Measurements from ENCODE around the gene ANKRD62. TPM values are rescaled to one million over a fixed set of nuclear protein-coding genes. Genes with fewer than 3 reads are reported as not detected.

ANKRD62 gene
- total and polyA plus RNA-seq, 2 of the 4 experiments (the other 2 are of a cell fraction), result not detected

- no peak for TF ChIP-seq FOS (IDR thresholded peaks at IDR 0.05; ENCODE audit: low read depth, low read length)
- TF ChIP-seq RAD21 (IDR thresholded peaks at IDR 0.05; ENCODE audit: low read length), result no peak
- no peak for TF ChIP-seq RFX5 (IDR thresholded peaks at IDR 0.05; ENCODE audit: low read depth, low read length)
- no peak for TF ChIP-seq NFE2L2 (IDR thresholded peaks at IDR 0.05; ENCODE audit: low read depth, low read length)
- no peak for TF ChIP-seq MAZ (IDR thresholded peaks at IDR 0.05; ENCODE audit: borderline replicate concordance, low read depth, low read length)
- no peak for TF ChIP-seq MXI1 (IDR thresholded peaks at IDR 0.05; ENCODE audit: borderline replicate concordance, low read depth, low read length)
These were observed 40.8 kb upstream of the ANKRD62 start (continued) for GRCh38 chr18:12052866-12053265.

GRCh38 chr18:12053289-12053688 lies 40.4 kb upstream of the ANKRD62 start:
- Histone ChIP-seq H2AK9ac (replicated peaks; ENCODE audit: low read depth, low read length, poor library complexity) (no peak overlapping the region), H2BK5ac (ENCODE audit: low read depth, low read length, poor library complexity, severe bottlenecking) (no peak overlapping the region), H4K8ac (ENCODE audit: low read depth in 2 of 2, low read length in 2 of 2) (no peak overlapping the region), H4K91ac (ENCODE audit: insufficient read depth, low read depth, low read length) (no peak overlapping the region), H2BK120ac (ENCODE audit: low read depth, low read length) (no peak overlapping the region), H3K14ac (replicated peaks; ENCODE audit: low read depth, low read length) (no peak overlapping the region), H3K36me3 (ENCODE audit: control insufficient read depth, insufficient read depth, low read length) (no peaks in the 10 kb centered on the region), H3K9me3 (ENCODE audit: control insufficient read depth, insufficient read depth, low read length) (no peaks in the 10 kb centered on the region), H3K4me2 (ENCODE audit: low read depth, low read length) (no peak overlapping the region), H3K4me1 (ENCODE audit: control insufficient read depth, insufficient read depth, low read length) (peaks cover 8% of the 10 kb centered on the region), H3K9me1 (ENCODE audit: insufficient read depth, low read length) (no peaks in the 10 kb centered on the region), H3K56ac (ENCODE audit: extremely low read depth, insufficient read depth, low read length) (no peak overlapping the region), H3K4ac (ENCODE audit: low read depth, low read length) (no peak overlapping the region), H3K27me3 (ENCODE audit: control insufficient read depth, insufficient read depth, low read length) (no peaks in the 10 kb centered on the region), H2AFZ (replicated peaks; ENCODE audit: low read length, poor library complexity) (no peak overlapping the region), H4K5ac (ENCODE audit: low read depth, low read length) (no peak overlapping the region; the same call in 1 of the 2 replicates), H3K79me1 (ENCODE audit: low read depth in 1 of 2, low read length in 2 of 2) (no peaks in the 10 kb centered on the region), H4K20me1 (ENCODE audit: insufficient read depth, low read length) (no peaks in the 10 kb centered on the region), H2AK5ac (ENCODE audit: low read depth, low read length) (no peak overlapping the region), H2BK20ac (ENCODE audit: low read depth, low read length) (no peak overlapping the region), H3K27ac (ENCODE audit: insufficient read depth, low read length) (peak overlapping the region; percentile 14; the same call in 1 of the 2 replicates), H3K4me3 (ENCODE audit: insufficient read depth, low read depth, low read length) (no peak overlapping the region), H3K23ac (ENCODE audit: low read depth, low read length) (no peak overlapping the region), H3K18ac (ENCODE audit: low read depth, low read length) (no peak overlapping the region), H2BK15ac (ENCODE audit: low read depth, low read length) (no peak overlapping the region), H3K9ac (ENCODE audit: low read depth, low read length) (no peak overlapping the region)
- ChIA-PET CTCF (no interaction called here), POLR2A (ENCODE audit: unreplicated experiment) (no interaction called here)
- intact Hi-C loops (cut with micrococcal nuclease) (no loop called here), dilution Hi-C loops (cut with HindIII; ENCODE audit: low sequenced_read_pairs, unreplicated experiment) (no loop called here), in situ Hi-C loops (cut with MboI; ENCODE audit: low sequenced_read_pairs) (no loop called here)
- BruUV-seq (replicated peaks), result no TSS peak
- DNase-seq, result no peak
- no CpG with 5 or more reads among the region's 2 CpGs for WGBS, 2 experiments (ENCODE audit: extremely low coverage in 2 of 2, insufficient read length in 1 of 2)
- no peak; the same call in 1 of the 2 replicates for ATAC-seq (ENCODE audit: low read depth)
- TF ChIP-seq BHLHE40 (IDR thresholded peaks at IDR 0.05; ENCODE audit: low read depth, low read length) (no peak), CHD1 (IDR thresholded peaks at IDR 0.05; ENCODE audit: low read depth, low read length) (no peak), NFE2L2 (IDR thresholded peaks at IDR 0.05; ENCODE audit: low read depth, low read length) (no peak), ELK1 (IDR thresholded peaks at IDR 0.05; ENCODE audit: borderline replicate concordance, low read depth, low read length) (no peak), SMC3 (IDR thresholded peaks at IDR 0.05; ENCODE audit: low read depth, low read length) (no peak), RCOR1 (IDR thresholded peaks at IDR 0.05; ENCODE audit: insufficient replicate concordance, low read length) (no peak), MXI1 (IDR thresholded peaks at IDR 0.05; ENCODE audit: borderline replicate concordance, low read depth, low read length) (no peak), RAD21 (IDR thresholded peaks at IDR 0.05; ENCODE audit: low read length) (no peak), POLR2A (IDR thresholded peaks at IDR 0.05; ENCODE audit: low read depth, low read length) (no peak), USF2 (IDR thresholded peaks at IDR 0.05; ENCODE audit: low read depth, low read length) (no peak), MAZ (IDR thresholded peaks at IDR 0.05; ENCODE audit: borderline replicate concordance, low read depth, low read length) (no peak), FOS (IDR thresholded peaks at IDR 0.05; ENCODE audit: low read depth, low read length) (no peak), CTCF (conservative IDR thresholded peaks at IDR 0.05; ENCODE audit: low read depth, low read length) (no peak)

Data from IMR-90 (cell line).